Ovary (tissue), 9 donors: ENCODE data around the gene LITAF. TPM values are rescaled to one million over a fixed set of nuclear protein-coding genes. Genes with fewer than 3 reads are reported as not detected.

Experiments used
- DNase-seq, 5 donors: peaks; one replicate each; pipeline ENCODE4 v3.0.0-alpha.2; 2019 to 2020
- H3K27ac ChIP-seq, 2 donors: fragments of 200-600 bp; one replicate each; pipeline versions ENCODE4 v1.5.1 to v1.8.0; 2019 to 2022
- H3K27me3 ChIP-seq: fragments of 200-600 bp; one replicate; pipeline ENCODE4 v1.8.0; 2022
- H3K36me3 ChIP-seq: fragments of 200-600 bp; sonication (generic); one replicate; pipeline ENCODE4 v1.5.1; 2019
- H3K4me1 ChIP-seq: one replicate; pipeline ENCODE4 v1.8.1; 2013; ENCODE audit warnings: mild to moderate bottlenecking, moderate library complexity; ENCODE audit not compliant: insufficient read depth
- H3K4me3 ChIP-seq: fragments of 200-600 bp; sonication (generic); one replicate; pipeline ENCODE4 v1.5.1; 2017
- H3K9me3 ChIP-seq, 2 donors: fragments of 200-600 bp in 1 of 2; sonication (generic) in 1 of 2; one replicate each; pipeline versions ENCODE4 v1.5.1 to v1.8.1; 2013 to 2019; ENCODE audit warnings: mild to moderate bottlenecking in 1 of 2, moderate library complexity in 1 of 2
- CTCF ChIP-seq, 3 donors: fragments of 450-650 bp in 2 of 3; fragments of 200-600 bp in 1 of 3; IDR thresholded peaks; one replicate each; pipeline versions ENCODE4 v1.5.1 to v1.8.0; 2016 to 2022; ENCODE audit warnings: antibody characterized with exemption in 3 of 3, mild to moderate bottlenecking in 1 of 3
- EP300 ChIP-seq: sonication (generic); formaldehyde crosslinking; IDR thresholded peaks from one replicate; pipeline ENCODE4 v1.6.1; 2017; ENCODE audit warnings: antibody characterized with exemption
- POLR2A ChIP-seq: fragments of 450-650 bp; IDR thresholded peaks from one replicate; pipeline ENCODE4 v1.6.1; 2017; ENCODE audit warnings: antibody characterized with exemption, mild to moderate bottlenecking, moderate library complexity
- WGBS, 3 donors: extraction: QIAGEN DNeasy Blood & Tissue Kit in 1 of 3; methylation state at CpG; one replicate each; pipeline versions ENCODE4 v1.1.5 to v1.1.7; 2013 to 2017; 5-methylcytosine and 5-hydroxymethylcytosine counted together
- intact Hi-C, 4 donors: fragments of 100-400 bp; cut with DNase I; formaldehyde crosslinking; loops; one replicate each; pipeline versions ENCODE4 v1.11.0 to v1.15.1; 2022 to 2023
- polyA plus RNA-seq, 2 donors: library from polyadenylated mRNA; stranded (reverse); fragments of 200-250 nt in 1 of 2; fragments of 350-450 nt in 1 of 2; fragmentation: Illumina TruSeq in 1 of 2; extraction: RNeasy Lipid Tissue Mini Kit (QIAGEN cat#74804) in 1 of 2; gene quantifications; one replicate each; pipeline ENCODE4 v1.2.3, GENCODE V29; 2013 to 2014
- total RNA-seq, 7 donors: library from RNA; depleted of rRNA in 2 of 7; stranded (reverse); fragments of >200 nt in 2 of 7; fragmentation: NEBNext Ultra II Directional in 3 of 7; extraction: Animal tissue kit (Norgen Biotek cat#: 25700) in 3 of 7; gene quantifications; one replicate each; pipeline versions ENCODE4 v1.1.0 to v1.2.4, GENCODE V29; 2016 to 2023
- donor health status: DM: no; HTN: no; CAD: no; lungs with moderate emphysema.
- donor health status: DM: no; HTN: no; CAD: no.
- donor health status: Bipolar disorder and iron deficiency.
- donor health status: DM: yes; HTN: yes; CAD: no.
- donor health status: DM: no; HTN: no; CAD: no.
- donor health status: DM: yes; HTN: yes; CAD: no.

Gene LITAF
- total and polyA plus RNA-seq, 9 donors: 39.7 to 169 (median 105) TPM

GRCh38 chr16:11619327-11619851, 32.7 kb upstream of the LITAF start:
- H3K27ac ChIP-seq: no peak overlapping the region
- H3K9me3 ChIP-seq: no peaks in the 10 kb centered on the region
- intact Hi-C loops: no loop called here
- H3K4me1 ChIP-seq: peaks cover 10% of the 10 kb centered on the region
- H3K4me3 ChIP-seq: no peak overlapping the region
- no peaks in the 10 kb centered on the region for H3K36me3 ChIP-seq
- DNase-seq: no peak
- TF ChIP-seq POLR2A (no peak), EP300 (no peak), CTCF (IDR thresholded peaks at IDR 0.05) (no peak)
- no peaks in the 10 kb centered on the region for H3K27me3 ChIP-seq
- 86 to 92% (median 91%) methylated on average over 2 of the region's 2 CpGs for whole genome bisulfite sequencing, 3 donors

DNA sequence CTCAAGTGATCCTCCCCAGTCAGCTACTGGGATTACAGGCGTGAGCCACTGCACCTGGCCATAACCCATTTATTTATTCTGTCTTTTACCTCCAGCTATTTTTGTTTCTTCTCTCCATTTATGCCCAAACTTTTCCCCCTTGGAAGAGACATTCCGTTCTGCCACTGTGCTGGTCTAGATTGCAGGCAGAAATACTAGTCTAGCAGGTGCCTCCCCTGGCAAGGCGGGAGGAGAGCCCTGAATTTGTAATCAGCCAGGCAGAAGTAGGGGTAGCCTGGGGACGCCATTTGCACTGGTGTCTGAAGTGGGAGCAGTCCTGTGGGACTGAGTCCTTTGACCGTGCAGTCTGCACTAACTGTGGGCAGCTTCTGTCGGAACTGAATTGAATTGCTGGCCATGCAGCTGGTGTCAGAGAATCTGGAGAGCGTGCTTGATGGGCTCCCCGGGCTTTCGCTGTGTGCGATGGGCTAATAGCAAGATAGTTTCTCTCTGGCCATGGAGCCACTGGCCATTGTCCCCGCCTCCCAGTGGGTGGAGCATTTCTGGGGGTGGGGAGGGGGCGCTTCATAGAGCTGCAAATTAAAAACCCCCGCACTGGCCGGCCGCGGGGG, 31.5 kb upstream of the LITAF start:
- no peaks in the 10 kb centered on the region for H3K9me3 ChIP-seq
- H3K36me3 ChIP-seq: no peaks in the 10 kb centered on the region
- H3K27ac ChIP-seq: no peak overlapping the region
- H3K27me3 ChIP-seq: no peaks in the 10 kb centered on the region
- H3K4me3 ChIP-seq: no peak overlapping the region
- no peak for TF ChIP-seq EP300
- intact Hi-C loops: no loop called here
- DNase-seq: no peak
- H3K4me1 ChIP-seq: peaks cover 10% of the 10 kb centered on the region
- 83 to 91% (median 86%) methylated on average over 16 of the region's 16 CpGs for WGBS, 3 donors

GRCh38 chr16:11615748-11616447, 29.2 kb upstream of the LITAF start:
- no peaks in the 10 kb centered on the region for H3K27me3 ChIP-seq
- intact Hi-C loops: no loop called here
- no peak for DNase-seq

DNA sequence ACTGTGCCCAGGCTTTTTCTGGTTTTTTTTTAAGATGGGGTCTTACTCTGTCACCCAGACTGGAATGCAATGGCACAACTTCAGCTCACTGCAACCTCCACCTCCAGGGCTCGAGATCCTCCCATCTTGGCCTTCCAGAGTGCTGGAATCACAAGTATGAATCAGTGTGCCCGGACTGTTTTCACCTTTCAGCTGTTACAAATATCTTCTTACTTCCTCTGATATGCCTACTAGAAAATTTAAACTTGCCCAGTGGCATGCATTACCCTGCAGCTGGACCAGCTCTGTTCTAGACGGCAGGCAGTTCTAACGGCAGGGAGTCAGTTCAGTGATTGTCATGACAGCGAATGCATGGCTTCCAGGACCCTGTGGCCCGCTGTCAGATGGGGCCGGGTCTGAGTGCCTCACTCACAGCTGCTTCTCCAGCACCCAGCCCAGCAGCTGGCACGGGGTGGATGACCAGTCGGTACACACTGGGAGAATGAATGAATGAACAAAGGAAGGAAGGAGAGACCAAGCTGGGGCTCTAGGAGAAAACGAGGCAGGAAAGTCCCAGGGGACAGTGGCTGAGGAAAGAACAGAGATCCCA, 28.0 kb upstream of the LITAF start:
- H3K36me3 ChIP-seq: no peaks in the 10 kb centered on the region
- 67 to 74% (median 69%) methylated on average over 10 of the region's 10 CpGs for WGBS, 3 donors
- intact Hi-C loops: no loop called here
- DNase-seq: no peak
- peaks cover 4% of the 10 kb centered on the region for H3K4me1 ChIP-seq
- no peaks in the 10 kb centered on the region for H3K9me3 ChIP-seq
- H3K27ac ChIP-seq: no peak overlapping the region
- no peaks in the 10 kb centered on the region for H3K27me3 ChIP-seq
- no peak for TF ChIP-seq EP300
- TF ChIP-seq POLR2A: no peak
- TF ChIP-seq CTCF (IDR thresholded peaks at IDR 0.05): no peak
- no peak overlapping the region for H3K4me3 ChIP-seq

More at GRCh38 chr16:11615748-11616447, 29.2 kb upstream of the LITAF start:
- TF ChIP-seq EP300 (no peak), CTCF (IDR thresholded peaks at IDR 0.05) (no peak), POLR2A (no peak)
- Histone ChIP-seq H3K4me1 (peaks cover 5% of the 10 kb centered on the region), H3K4me3 (no peak overlapping the region), H3K9me3 (no peaks in the 10 kb centered on the region), H3K27ac (no peak overlapping the region), H3K36me3 (no peaks in the 10 kb centered on the region)
- 79 to 81% (median 80%) methylated on average over 8 of the region's 8 CpGs for WGBS, 3 donors
